SU-DHL-6 (cell line): ENCODE data around the gene SCN3A.

Experiments
- CTCF ChIP-seq: fragments of 200-600 bp; sonication (generic); IDR thresholded peaks from one replicate; pipeline ENCODE4 v1.5.1; 2017; ENCODE audit warnings: antibody characterized with exemption, mild to moderate bottlenecking, low read length, moderate library complexity; ENCODE audit not compliant: insufficient read depth, poor library complexity, severe bottlenecking
- EZH2phosphoT487 ChIP-seq: fragments of 200-600 bp; sonication (generic), shearing (Covaris generic); conservative IDR thresholded peaks from 2 replicates; pipeline ENCODE4 v1.6.1; 2018; ENCODE audit warnings: mild to moderate bottlenecking, antibody characterized with exemption, low read length, moderate library complexity, mixed read lengths

GRCh38 chr2:165176780-165177179 lies 27.1 kb downstream of the SCN3A start:
- TF ChIP-seq CTCF (no peak), EZH2phosphoT487 (no peak)
